Coronary artery (tissue), 2 donors: ENCODE measurements around the gene JARID2.

Experiments used
- DNase-seq: peaks from one replicate; pipeline ENCODE4 v3.0.0-alpha.2; 2017; ENCODE audit warnings: low spot score
- H3K27ac ChIP-seq, 2 donors: fragments of 200-600 bp; sonication (generic); one replicate each; pipeline ENCODE4 v1.5.1; 2016 to 2019
- H3K4me3 ChIP-seq: fragments of 200-600 bp; sonication (generic); 2 replicates; pipeline ENCODE4 v1.5.1; 2016; ENCODE audit warnings: mild to moderate bottlenecking, moderate library complexity
- CTCF ChIP-seq: fragments of 200-600 bp; sonication (generic); IDR thresholded peaks from one replicate; pipeline ENCODE4 v1.5.1; 2019; ENCODE audit warnings: antibody characterized with exemption

The JARID2 gene

GRCh38 chr6:15366879-15367278 is 121.0 kb downstream of the JARID2 start:
- DNase-seq, result no peak
- H3K4me3 ChIP-seq, result no peak overlapping the region
- TF ChIP-seq CTCF, result no peak
- no peak overlapping the region for H3K27ac ChIP-seq

GRCh38 chr6:15368186-15368585 is 122.3 kb downstream of the JARID2 start:
- TF ChIP-seq CTCF, result no peak
- H3K4me3 ChIP-seq, result no peak overlapping the region
- no peak for DNase-seq
- H3K27ac ChIP-seq, result no peak overlapping the region

- DNase-seq, result peak; percentile 33
- Histone ChIP-seq H3K27ac (no peak overlapping the region), H3K4me3 (no peak overlapping the region)
- TF ChIP-seq CTCF, result no peak
Measured at GRCh38 chr6:15368873-15369272, 123.0 kb downstream of the JARID2 start.

GRCh38 chr6:15369838-15370237 is 124.0 kb downstream of the JARID2 start:
- H3K4me3 ChIP-seq, result no peak overlapping the region
- DNase-seq, result peak; percentile 35
- H3K27ac ChIP-seq, result no peak overlapping the region
- TF ChIP-seq CTCF, result no peak

- no peak for DNase-seq
- H3K27ac ChIP-seq, result no peak overlapping the region
- no peak overlapping the region for H3K4me3 ChIP-seq
- TF ChIP-seq CTCF, result no peak
Measured at GRCh38 chr6:15370733-15371671, 125.1 kb downstream of the JARID2 start.

- no peak for DNase-seq
- no peak for TF ChIP-seq CTCF
- no peak overlapping the region for H3K4me3 ChIP-seq
- H3K27ac ChIP-seq, result no peak overlapping the region
Measured at GRCh38 chr6:15372932-15373331, 127.1 kb downstream of the JARID2 start.

GRCh38 chr6:15374119-15374518 is 128.2 kb downstream of the JARID2 start:
- no peak for DNase-seq
- H3K27ac ChIP-seq, result no peak overlapping the region
- TF ChIP-seq CTCF, result no peak
- H3K4me3 ChIP-seq, result no peak overlapping the region
